Epithelial cell of proximal tubule (primary cell): Measurements from ENCODE around the gene PLCD1. TPM values are rescaled to one million over a fixed set of nuclear protein-coding genes. Genes with fewer than 3 reads are reported as not detected.

Experiments used
- DNase-seq: peaks from one replicate; pipeline ENCODE4 v3.0.0-alpha.2; 2011; ENCODE audit warnings: low read depth
- H3K4me3 ChIP-seq: 2 replicates; pipeline ENCODE4 v1.5.1; 2011; ENCODE audit warnings: low read depth, mild to moderate bottlenecking, low read length
- CTCF ChIP-seq: conservative IDR thresholded peaks from 2 replicates; pipeline ENCODE4 v1.5.1; 2012; ENCODE audit warnings: low read depth, mild to moderate bottlenecking, low read length
- total RNA-seq: library from RNA; depleted of rRNA; stranded (reverse); fragments of >200 nt; gene quantifications from 2 replicates; pipeline ENCODE4 v1.2.3, GENCODE V29; 2015

PLCD1 gene
- total RNA-seq, 1 donor from 2014 or later, result 11.2 TPM

GRCh38 chr3:37996785-37997301 is 32.6 kb downstream of the PLCD1 start:
- TF ChIP-seq CTCF, result peak; percentile 97
- H3K4me3 ChIP-seq, result no peak overlapping the region
- DNase-seq, result peak; percentile 37

- H3K4me3 ChIP-seq, result no peak overlapping the region
- DNase-seq, result no peak
Measured at GRCh38 chr3:37995652-37996641, 33.5 kb downstream of the PLCD1 start.

GRCh38 chr3:37994639-37994972 is 34.8 kb downstream of the PLCD1 start:
- peak overlapping the region; percentile 60 for H3K4me3 ChIP-seq
- no peak for DNase-seq
- no peak for TF ChIP-seq CTCF

More at GRCh38 chr3:37995652-37996641, 33.5 kb downstream of the PLCD1 start:
- no peak for TF ChIP-seq CTCF

GRCh38 chr3:37993820-37994638 is 35.4 kb downstream of the PLCD1 start:
- no peak for DNase-seq
- peak overlapping the region; percentile 60 for H3K4me3 ChIP-seq
- peak; percentile 3 for TF ChIP-seq CTCF

GRCh38 chr3:37993460-37993819 is 36.0 kb downstream of the PLCD1 start:
- DNase-seq, result no peak
- peak overlapping the region; percentile 60 for H3K4me3 ChIP-seq
- TF ChIP-seq CTCF, result no peak

GRCh38 chr3:37993067-37993455 is 36.4 kb downstream of the PLCD1 start:
- H3K4me3 ChIP-seq, result no peak overlapping the region
- DNase-seq, result no peak
- TF ChIP-seq CTCF, result no peak
